ENCODE results near the gene ARL8B. TPM values are rescaled to one million over a fixed set of nuclear protein-coding genes. Genes with fewer than 3 reads are reported as not detected.

The ARL8B gene
- total RNA-seq, 3 donors from 2014 or later (not counting 1 experiment from before 2014, with no cell fraction given): 43.3 to 52.7 (median 48.9) TPM

DNA sequence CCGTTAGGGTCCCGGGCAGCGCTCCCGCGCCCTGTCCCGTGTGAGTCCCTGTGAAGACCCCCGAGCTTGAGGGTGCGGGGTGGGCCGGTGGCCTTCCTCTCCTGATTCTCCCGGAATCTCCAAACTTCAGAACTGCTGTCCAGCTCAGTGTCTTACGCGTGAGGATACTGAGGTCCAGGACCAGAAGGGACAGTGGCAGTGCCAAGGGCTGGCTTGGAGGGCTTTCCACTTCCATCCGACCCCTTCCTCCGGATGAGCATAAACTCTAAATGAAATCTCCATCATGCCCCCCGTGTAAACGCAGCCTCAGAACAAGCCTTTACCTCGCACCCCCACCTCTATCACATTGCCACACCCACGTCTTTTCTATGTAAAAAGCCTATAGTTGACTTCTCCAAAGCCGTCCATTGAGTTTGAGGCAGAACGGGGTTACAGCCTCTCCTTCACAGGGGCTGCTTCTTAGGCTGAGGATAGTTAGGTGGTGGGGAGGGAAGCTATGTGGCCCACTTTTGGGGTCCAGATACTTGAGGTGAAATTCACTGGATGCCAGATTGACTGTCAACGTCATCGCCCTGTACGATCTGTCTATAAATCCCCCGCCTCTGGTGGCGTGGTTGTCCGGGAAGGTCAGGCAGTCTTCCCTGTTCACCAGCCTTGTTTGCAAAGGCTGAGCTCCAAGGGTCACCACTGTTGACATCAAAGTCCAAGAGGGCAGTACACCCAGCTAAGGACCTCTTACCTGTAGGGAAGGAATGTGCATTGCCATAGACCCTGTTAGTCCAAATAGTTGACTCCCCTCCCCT lies 66.5 kb downstream of the ARL8B start:
- H3K36me3 ChIP-seq (ENCODE audit: control insufficient read depth, insufficient read depth, low read length): no peaks in the 10 kb centered on the region
- peak overlapping the region; percentile 91 to 93 for H3K27ac Mint-ChIP-seq
- peak overlapping the region; percentile 96 for H3K4me3 ChIP-seq (ENCODE audit: low read length)
- no peaks in the 10 kb centered on the region for H3K9me3 Mint-ChIP-seq
- ATAC-seq (no peak), DNase-seq (peak in 1 of 2 donors; percentile 78)
- H3K27me3 Mint-ChIP-seq (ENCODE audit: low read depth in 2 of 2): no peaks in the 10 kb centered on the region
- peak overlapping the region; percentile 96 for H3K27ac ChIP-seq (ENCODE audit: low read length)
- H3K9me3 ChIP-seq (ENCODE audit: control insufficient read depth, insufficient read depth, low read length): no peaks in the 10 kb centered on the region
- H3K4me3 Mint-ChIP-seq: peak overlapping the region; percentile 98
- intact Hi-C loops (cut with micrococcal nuclease): no loop called here
- TF ChIP-seq, protein P1, sequence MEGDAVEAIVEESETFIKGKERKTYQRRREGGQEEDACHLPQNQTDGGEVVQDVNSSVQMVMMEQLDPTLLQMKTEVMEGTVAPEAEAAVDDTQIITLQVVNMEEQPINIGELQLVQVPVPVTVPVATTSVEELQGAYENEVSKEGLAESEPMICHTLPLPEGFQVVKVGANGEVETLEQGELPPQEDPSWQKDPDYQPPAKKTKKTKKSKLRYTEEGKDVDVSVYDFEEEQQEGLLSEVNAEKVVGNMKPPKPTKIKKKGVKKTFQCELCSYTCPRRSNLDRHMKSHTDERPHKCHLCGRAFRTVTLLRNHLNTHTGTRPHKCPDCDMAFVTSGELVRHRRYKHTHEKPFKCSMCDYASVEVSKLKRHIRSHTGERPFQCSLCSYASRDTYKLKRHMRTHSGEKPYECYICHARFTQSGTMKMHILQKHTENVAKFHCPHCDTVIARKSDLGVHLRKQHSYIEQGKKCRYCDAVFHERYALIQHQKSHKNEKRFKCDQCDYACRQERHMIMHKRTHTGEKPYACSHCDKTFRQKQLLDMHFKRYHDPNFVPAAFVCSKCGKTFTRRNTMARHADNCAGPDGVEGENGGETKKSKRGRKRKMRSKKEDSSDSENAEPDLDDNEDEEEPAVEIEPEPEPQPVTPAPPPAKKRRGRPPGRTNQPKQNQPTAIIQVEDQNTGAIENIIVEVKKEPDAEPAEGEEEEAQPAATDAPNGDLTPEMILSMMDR (IDR thresholded peaks at IDR 0.05): no peak
- WGBS (ENCODE audit: insufficient coverage): 7% methylated on average over 26 of the region's 26 CpGs
- H3K4me1 Mint-ChIP-seq: peaks cover 47 to 51% of the 10 kb centered on the region in 2 donors
- H3K36me3 Mint-ChIP-seq: no peaks in the 10 kb centered on the region
- H3K27me3 ChIP-seq (ENCODE audit: control insufficient read depth, insufficient read depth, low read length): no peaks in the 10 kb centered on the region
- peaks cover 30% of the 10 kb centered on the region for H3K4me1 ChIP-seq (ENCODE audit: control insufficient read depth, insufficient read depth, low read length)

DNA sequence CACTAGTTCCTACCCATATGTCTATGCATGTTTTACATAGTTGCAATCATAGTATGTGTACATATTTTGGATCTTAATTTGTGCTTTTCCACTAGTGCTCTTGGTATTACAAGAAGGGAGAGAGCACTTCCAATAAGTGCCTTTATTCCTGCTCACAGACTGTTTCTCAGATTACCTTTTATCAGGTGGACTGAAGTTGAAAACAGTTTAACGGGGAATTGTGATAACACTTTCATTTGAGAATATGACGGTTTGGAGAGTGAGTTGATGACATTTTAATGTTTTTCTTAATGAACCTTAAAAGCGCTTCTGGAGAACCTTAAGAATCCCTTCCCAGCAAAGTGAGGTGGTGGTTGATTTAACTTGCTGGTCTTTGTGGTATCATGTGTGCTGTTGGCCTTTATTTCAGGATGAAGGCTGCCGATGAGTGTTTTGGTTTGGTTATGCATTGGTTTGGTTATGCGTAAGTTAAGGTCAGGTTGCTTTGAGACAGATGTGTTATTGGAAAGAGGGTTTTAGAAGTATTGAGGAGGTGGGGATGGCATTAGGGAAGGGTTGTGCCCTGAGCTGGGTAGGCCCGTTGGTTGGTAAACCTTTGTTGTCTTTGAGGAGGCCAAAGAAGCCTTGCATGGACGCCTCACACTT lies 68.2 kb downstream of the ARL8B start:
- WGBS (ENCODE audit: insufficient coverage): 50% methylated on average over 6 of the region's 7 CpGs
- Histone ChIP-seq H3K27me3 (ENCODE audit: control insufficient read depth, insufficient read depth, low read length) (no peaks in the 10 kb centered on the region), H3K4me1 (ENCODE audit: control insufficient read depth, insufficient read depth, low read length) (peaks cover 39% of the 10 kb centered on the region), H3K27ac (ENCODE audit: low read length) (no peak overlapping the region), H3K36me3 (ENCODE audit: control insufficient read depth, insufficient read depth, low read length) (no peaks in the 10 kb centered on the region), H3K9me3 (ENCODE audit: control insufficient read depth, insufficient read depth, low read length) (no peaks in the 10 kb centered on the region), H3K4me3 (ENCODE audit: low read length) (no peak overlapping the region)
- H3K27ac Mint-ChIP-seq: peak overlapping the region; percentile 31 to 93
- ATAC-seq: no peak
- H3K4me1 Mint-ChIP-seq: peaks cover 64 to 67% of the 10 kb centered on the region in 2 donors
- H3K36me3 Mint-ChIP-seq: no peaks in the 10 kb centered on the region
- H3K9me3 Mint-ChIP-seq: no peaks in the 10 kb centered on the region
- no peak for DNase-seq
- intact Hi-C loops (cut with micrococcal nuclease): no loop called here
- TF ChIP-seq, protein P1 (IDR thresholded peaks at IDR 0.05): no peak
- peak overlapping the region; percentile 72 for H3K4me3 Mint-ChIP-seq
- H3K27me3 Mint-ChIP-seq (ENCODE audit: low read depth in 2 of 2): no peaks in the 10 kb centered on the region

DNA sequence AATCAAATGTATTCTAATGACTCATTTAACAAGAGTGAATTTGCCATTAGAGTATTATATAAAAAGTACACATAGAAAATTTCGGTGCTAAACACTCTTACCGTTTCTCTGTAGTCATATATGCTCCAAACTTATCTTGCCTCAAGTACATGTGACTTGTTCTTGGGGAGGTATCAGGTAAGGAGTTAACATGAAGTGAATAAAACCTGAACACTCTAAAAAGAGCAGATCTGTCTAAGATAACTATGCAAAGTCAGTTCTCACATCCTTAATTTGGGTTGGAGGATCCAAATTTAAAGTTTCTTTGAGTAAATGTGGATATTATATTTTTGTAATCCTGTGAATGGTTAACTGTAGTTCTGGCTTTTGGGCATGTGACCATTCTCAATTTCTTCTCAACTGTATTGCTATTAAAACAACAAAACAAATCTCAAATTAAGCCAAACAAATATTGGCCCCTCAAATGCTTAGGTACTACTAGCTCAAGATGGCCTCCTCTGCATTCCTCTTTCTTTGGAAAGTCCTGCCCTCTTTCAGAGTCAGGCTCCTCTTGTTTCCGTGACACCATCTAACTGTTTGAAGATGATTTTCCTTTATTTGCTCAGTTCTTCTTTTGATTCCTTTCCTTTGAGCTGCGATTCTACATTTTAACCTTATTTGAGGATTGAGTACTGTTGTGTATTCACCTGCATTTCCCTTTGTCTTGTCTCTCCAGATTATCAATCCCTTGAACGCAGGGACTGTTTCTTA lies 69.6 kb downstream of the ARL8B start:
- ATAC-seq: no peak
- peaks cover 48% of the 10 kb centered on the region for H3K4me1 ChIP-seq (ENCODE audit: control insufficient read depth, insufficient read depth, low read length)
- DNase-seq: peak in 1 of 2 donors; percentile 45
- H3K27me3 ChIP-seq (ENCODE audit: control insufficient read depth, insufficient read depth, low read length): no peaks in the 10 kb centered on the region
- H3K36me3 Mint-ChIP-seq: no peaks in the 10 kb centered on the region
- H3K27ac ChIP-seq (ENCODE audit: low read length): peak overlapping the region; percentile 16
- WGBS (ENCODE audit: insufficient coverage): 78% methylated on average over 1 of the region's 5 CpGs
- peak overlapping the region; percentile 2 for H3K4me3 Mint-ChIP-seq
- H3K27ac Mint-ChIP-seq: peak overlapping the region; percentile 55 to 73
- no peaks in the 10 kb centered on the region for H3K36me3 ChIP-seq (ENCODE audit: control insufficient read depth, insufficient read depth, low read length)
- intact Hi-C loops (cut with micrococcal nuclease): no loop called here
- H3K9me3 ChIP-seq (ENCODE audit: control insufficient read depth, insufficient read depth, low read length): no peaks in the 10 kb centered on the region
- no peaks in the 10 kb centered on the region for H3K27me3 Mint-ChIP-seq (ENCODE audit: low read depth in 2 of 2)
- no peaks in the 10 kb centered on the region for H3K9me3 Mint-ChIP-seq
- peaks cover 72% of the 10 kb centered on the region in 2 donors for H3K4me1 Mint-ChIP-seq
- TF ChIP-seq, protein P1 (IDR thresholded peaks at IDR 0.05): no peak
- H3K4me3 ChIP-seq (ENCODE audit: low read length): no peak overlapping the region

Data from natural killer cell (primary cell).